Fibroblast of skin of left biceps (primary cell): Measurements from ENCODE around the gene SRSF3.
"Not testable (repeated sequence)": the region's sequence is repeated elsewhere in the genome, so short reads cannot be mapped to it uniquely, and the experiment has no call there.

ENCODE experiments used
- DNase-seq, 2 experiments: peaks; one replicate each; pipeline ENCODE4 v3.0.0-alpha.2; 2013; ENCODE audit warnings: low read depth in 2 of 2

Gene SRSF3

DNA sequence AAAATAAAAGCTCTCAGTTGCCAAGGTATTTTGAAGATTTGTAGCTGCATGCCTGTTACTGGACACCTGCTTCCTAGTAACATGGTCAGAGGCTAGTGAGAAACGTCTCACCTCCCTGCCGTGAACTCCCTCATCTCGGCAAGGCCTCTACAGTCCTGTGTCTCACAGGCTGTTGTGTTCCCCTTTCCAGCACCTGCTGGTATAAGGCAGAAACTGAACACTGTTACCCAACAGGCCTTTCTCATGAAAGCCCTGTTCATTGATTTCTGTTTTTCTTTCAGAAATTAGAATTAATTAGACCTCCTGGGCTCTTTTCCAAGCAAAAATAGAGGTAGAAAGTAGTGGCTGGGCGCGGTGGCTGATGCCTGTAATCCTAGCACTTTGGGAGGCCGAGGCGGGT lies 17.6 kb upstream of the SRSF3 start:
- DNase-seq = no peak

DNA sequence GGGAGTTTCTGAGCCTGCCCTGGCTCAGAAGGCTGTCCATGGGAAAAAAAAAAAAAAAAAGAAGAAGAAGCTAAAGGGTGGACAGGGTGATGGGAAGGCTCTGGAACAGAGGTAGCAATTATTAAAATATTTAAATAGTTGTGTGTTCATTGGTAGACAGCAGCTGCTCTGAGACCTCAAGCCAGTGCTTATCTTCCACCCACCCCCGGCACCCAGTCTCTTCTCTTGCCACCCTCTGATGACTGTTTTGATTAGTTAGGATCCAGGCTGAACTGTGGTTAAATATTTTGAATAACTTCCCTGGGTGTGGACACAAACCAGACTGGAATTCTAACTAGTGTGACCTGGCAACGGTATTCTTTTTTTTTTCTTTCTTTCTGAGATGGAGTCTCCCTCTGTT lies 16.9 kb upstream of the SRSF3 start:
- DNase-seq = peak; percentile 72 to 74

DNA sequence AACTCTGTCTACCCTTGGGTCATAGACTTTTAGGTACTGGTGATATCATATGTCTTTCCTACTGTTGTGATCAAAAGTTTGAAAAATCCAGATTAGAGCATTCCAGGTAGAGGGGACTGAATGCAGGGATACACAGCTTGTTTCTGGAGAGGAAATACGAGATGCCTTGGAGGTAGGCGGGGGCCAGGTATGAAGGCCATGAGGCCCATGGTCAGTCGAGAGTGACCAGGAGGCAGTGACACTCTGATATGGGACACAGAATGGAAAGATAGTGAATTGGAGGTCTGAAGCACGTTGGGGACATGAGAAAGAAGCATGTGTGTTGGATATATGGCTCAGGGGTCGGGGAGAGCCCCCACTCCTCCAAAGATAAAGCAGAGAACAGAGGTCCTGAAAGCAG lies 16.1 kb upstream of the SRSF3 start:
- DNase-seq = no peak

DNA sequence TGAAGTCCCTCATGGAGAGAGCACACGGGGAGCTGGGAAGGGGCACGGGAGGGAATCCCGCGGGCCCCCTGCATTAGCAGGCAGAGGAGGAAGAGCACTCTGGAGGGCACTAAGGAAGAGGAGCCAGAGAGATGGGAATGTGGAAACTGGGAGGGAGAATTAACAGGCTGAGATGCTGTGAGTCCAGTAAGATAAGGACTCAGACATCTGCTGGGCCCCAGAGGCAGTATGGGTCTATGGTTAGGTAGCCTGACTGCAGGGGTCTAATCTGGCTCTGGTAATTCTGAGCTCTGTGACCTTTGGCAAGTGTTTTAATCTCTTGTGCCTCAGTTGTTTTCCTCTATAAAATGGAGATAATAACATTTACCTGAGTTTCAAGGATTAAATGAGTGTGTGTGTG lies 15.7 kb upstream of the SRSF3 start:
- no peak for DNase-seq

DNA sequence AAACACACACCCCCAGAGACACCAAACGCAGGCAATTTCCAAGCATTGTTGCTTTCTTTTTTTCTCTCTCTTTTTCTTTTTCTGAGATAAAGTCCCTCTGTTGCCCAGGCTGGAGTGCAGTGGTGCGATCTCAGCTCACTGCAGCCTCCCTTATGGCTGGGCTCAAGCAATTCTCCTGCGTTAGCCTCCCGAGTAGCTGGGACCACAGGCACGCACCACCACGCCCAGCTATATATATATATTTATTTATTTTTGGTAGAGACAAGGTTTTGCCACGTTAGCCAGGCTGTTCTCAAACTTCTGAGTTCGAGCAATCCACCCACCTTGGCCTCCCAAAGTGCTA lies 14.0 kb upstream of the SRSF3 start:
- DNase-seq = no peak

DNA sequence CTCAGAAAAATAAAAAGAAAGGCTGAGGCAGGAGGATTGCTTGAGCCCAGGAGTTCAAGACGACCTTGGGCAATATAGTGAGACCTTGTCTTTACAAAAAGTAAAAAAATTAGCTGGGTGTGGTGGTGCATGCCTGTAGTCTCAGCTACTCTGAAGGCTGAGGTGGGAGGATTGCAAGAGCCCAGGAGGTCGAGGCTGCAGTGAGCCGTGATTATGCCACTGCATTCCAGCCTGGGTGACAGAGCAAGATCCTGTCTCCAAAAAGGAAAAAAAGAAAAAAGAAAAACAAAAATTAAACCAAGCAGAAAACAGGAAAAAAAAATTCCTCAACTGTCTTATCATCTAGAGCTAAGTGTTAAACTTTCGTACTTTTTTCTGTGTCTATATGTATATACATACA lies 12.4 kb upstream of the SRSF3 start:
- DNase-seq = no peak

DNA sequence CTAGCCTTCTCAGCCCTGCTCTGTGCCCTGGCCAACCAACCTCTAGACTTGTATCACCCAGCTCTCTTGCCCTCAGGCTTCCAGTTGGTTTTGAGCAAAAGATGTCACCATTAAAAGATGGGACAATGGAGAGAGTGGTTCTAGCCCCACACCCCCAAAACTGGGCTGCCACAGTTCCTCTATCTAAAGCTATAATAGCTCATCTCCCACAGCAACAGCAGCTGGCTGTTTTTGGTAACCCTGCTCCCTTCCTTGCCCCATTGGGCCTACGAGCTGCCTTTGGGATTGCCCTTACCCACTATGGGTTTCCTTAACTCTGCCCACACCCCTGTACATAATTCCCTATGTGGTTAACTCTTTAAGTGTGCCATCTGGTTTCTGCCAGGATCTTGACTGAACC lies 7.6 kb upstream of the SRSF3 start:
- no peak for DNase-seq

DNA sequence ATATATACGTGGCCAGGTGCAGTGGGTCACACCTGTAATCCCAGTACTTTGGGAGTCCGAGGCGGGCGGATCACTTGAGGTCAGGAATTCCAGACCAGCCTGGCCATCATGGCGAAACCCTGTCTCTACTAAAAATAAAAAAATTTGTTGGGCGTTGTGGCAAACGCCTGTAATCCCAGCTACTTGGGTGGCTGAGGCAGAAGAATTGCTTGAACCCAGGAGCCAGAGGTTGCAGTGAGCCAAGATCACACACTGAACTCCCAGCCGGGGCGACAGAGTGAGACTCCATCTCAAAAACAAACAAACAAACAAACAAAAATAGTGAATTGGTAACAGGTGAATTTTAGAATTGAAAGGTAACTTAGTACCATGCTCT lies 5.1 kb upstream of the SRSF3 start:
- DNase-seq = not testable (repeated sequence)

DNA sequence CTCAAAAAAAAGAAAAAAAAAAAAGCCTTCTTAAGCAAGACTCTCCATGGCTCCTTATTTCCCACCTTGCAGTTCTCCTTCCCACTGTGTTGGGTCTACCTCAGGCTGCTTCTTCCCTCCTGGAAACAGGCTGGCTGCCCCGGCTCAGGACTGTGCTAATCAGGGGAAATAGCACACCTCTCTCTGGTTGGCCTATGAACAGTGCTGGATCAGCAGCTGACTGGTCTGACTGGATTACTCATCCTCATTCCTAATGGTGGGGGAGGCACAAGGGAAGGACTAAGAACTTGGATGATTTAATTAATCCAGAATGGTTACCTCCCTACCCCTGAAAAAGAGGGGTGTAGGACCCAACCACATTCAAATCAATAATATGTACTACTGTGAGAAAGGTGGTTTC lies 3.9 kb upstream of the SRSF3 start:
- peak; percentile 45 to 49 for DNase-seq

DNA sequence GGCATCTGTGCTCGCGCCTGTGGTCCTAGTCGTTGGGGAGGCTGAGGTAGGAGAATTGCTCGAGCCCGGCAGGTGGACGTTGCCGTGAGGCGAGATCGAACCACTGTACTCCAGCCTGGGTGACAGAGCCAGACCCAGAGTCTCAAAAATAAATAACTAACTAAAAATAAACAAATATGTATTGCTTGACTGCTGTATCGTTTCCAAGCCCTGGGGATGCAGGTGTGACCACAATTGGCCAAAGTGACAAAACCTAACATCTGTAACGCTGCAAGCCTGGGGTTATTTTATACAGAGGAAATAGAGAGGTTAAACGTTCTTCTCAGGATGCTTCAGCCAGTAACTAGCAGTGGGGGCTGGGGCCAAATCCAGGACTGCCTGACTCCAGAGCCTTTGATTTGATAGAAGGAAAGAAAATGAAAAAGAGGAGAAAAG lies 1.9 kb upstream of the SRSF3 start:
- DNase-seq = no peak

DNA sequence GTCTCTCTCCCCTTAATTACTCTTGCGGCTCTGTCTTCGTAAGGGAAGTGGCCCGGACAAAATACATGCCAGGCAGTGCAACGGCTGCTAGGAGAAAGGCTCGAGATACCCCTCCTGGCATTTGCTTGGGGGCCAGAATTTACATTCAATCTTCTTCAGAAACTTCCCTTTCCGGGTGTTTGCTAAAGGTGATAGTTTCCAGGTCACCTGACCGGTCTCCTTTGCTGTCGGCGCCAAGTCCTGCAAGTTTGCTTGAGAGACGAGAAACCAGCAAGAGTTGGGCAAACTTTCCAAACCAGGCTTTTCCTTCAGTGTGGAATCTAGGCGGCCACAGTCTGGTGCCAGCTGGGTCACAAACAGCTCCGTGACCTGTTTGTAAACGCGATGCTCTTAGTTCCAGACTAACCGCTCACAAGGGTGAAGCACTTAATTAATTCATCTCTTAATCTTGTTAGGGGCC lies 563 bp upstream of the SRSF3 start:
- DNase-seq = no peak

DNA sequence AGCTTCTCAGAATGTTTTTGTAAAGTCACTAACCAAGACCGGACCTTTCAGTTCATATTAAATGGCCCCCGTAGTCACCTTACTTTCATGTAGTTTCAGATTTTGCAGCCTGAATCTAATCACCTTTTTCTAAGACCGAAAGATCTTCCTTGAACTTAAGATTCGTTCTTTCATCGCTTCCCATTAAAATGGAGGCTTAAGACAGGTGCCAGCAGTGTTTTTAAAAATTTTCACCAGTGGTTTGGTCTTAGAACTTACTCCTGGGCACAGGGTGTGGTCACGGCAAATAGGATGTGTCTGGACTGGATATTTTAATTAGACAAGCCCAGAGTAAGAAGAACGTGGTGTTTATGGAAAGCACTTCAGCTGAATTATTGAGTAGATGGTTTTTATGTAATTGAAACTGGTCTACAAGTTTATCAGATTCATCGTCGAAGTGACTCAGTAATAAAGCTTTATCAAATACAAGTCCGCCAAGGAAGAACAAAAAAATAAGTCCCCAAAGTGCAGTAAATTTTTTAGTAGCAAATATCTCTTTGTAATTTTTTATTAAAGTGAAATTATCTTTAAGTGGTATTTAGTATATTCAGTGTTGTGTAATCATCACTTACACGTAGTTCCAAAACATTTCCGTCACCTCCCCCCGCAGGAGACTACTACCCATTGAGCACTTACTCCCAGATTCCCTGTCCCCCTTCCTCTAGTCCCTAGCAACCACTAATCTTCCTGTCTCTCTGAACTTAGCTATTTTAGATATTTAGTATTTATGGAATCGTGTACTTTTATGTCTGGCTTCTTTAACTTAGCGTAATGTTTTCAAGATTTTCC lies 868 bp downstream of the SRSF3 start:
- DNase-seq = no peak

DNA sequence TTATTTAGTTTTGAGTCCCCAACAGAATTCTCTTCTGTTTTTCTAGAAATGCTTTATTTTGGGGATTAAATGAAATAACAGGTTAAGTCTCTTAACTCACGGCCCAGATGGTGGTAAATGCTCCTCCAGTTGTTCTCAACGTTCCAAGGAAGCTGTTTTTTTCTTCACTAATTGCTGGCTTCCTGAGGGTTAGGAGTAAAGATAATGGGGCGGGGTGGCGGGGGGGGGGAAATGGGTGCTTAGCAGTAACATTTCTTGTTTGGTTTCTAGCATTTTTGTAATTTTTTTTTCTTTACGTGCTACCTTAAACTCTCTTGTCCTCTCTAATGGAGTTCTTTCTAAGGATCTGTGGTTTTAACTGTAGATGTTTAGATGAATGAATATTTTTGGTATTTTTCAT lies 2.2 kb downstream of the SRSF3 start:
- DNase-seq = no peak

DNA sequence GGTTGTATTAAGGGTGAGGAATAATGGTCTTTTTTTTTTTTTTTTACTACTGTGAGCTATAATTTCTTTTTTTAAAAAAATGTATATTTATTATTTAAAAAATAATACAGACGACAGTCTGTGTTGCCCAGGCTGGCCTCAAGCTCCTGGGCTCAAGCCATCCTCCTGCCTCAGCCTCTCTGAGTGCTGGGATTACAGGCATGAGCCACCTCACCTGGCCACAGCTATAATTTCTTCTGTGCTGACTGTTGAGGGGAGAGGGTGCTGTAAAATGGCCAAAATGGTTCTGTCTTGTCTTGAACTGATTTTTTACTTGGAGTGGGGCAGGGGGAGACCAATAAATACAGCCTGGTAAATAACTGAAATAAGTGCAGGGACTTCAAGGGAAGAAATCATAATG lies 3.6 kb downstream of the SRSF3 start:
- no peak for DNase-seq

DNA sequence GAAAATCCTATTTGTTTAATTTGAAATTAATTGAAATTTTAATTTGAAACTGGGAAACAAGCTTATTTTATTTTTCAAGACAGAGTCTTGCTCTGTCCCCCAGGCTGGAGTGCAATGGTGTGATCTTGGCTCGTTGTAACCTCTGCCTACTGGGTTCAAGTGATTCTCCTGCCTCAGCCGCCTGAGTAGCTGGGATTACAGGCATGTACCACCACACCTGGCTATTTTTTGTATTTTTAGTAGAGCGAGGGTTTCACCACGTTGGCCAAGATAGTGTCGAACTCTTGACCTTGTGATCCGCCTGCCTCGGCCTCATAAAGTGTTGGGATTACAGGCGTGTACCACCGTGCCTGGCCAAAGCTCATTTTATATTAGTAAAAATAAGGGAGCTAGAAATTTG lies 4.2 kb downstream of the SRSF3 start:
- DNase-seq = no peak

DNA sequence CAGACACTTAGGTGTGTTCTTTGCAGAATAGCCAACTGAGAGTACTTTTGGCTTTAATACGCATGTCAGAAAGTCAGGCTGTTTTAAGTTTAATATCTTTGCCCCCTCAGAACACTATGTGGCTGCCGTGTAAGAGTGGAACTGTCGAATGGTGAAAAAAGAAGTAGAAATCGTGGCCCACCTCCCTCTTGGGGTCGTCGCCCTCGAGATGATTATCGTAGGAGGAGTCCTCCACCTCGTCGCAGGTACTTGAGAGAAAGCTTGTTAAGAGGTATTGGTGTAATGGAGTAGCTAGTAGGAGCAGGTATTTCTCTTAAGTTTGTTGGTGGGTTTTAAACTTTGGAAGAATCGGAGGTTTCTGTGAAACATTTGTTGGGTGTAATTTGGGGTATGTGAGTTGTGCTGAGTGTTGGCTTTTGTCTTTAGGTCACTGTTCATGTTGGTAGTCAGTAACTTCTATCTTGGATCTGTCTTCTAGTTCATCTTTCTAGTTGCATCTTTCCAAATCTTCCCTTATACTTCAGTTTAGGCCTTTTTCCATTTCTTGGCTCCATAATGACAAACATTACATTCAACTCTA lies 4.7 kb downstream of the SRSF3 start:
- no peak for DNase-seq

DNA sequence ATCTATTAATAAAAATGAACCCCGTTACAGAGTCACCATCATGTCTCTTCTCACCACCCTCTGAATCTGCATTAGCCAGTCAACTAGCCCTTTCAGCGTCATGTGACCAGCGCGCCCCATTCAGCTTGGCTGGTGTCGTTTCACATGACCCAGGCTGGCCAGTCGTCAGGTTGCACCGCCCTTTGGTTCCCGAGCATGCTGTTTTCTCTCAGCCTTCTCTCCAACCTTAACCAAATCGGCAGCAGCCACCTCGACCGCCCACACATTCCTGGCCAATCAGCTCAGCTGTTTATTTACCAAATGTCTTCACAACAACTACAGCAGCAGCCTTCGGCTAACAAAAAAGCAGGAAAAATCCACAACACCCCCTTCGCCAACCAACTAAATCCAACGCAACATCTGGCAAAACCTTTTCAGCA lies 5.6 kb downstream of the SRSF3 start:
- no peak for DNase-seq

DNA sequence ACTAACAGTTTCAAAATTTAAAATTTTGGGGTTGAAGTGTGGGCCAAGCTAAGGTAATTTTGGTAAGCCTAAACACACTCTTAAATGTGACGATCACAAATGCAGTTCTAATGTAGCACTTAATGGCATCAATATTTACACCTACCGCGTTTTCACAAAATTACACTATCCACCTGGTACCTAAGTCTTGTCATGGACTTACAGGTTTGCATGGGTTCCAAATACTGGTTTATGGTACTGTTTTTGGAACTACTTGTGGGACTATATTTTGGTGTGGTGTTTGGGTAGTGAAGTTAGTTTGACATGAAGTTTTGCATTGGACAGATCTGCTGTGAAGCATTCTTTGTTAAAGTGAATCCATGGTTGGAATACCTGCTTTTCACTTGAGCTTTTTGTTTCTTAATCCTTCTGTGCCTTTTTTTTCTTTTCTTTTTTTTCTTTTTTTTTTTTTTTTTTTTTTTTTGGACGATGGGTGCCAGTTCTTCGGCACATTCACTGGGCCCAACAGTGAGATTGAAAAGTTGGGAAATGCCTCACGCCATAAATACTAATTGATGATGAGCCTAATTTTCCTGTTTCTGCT lies 6.5 kb downstream of the SRSF3 start:
- DNase-seq = no peak

DNA sequence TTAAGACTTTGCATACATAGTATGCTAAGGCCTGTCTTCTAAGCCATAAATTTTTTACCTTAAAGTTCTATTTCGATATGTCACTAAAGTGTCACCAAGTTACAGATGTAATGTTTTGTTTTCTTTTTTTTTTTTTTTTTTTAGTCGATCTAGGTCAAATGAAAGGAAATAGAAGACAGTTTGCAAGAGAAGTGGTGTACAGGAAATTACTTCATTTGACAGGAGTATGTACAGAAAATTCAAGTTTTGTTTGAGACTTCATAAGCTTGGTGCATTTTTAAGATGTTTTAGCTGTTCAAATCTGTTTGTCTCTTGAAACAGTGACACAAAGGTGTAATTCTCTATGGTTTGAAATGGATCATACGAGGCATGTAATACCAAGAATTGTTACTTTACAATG lies 7.7 kb downstream of the SRSF3 start:
- not testable (repeated sequence) for DNase-seq

DNA sequence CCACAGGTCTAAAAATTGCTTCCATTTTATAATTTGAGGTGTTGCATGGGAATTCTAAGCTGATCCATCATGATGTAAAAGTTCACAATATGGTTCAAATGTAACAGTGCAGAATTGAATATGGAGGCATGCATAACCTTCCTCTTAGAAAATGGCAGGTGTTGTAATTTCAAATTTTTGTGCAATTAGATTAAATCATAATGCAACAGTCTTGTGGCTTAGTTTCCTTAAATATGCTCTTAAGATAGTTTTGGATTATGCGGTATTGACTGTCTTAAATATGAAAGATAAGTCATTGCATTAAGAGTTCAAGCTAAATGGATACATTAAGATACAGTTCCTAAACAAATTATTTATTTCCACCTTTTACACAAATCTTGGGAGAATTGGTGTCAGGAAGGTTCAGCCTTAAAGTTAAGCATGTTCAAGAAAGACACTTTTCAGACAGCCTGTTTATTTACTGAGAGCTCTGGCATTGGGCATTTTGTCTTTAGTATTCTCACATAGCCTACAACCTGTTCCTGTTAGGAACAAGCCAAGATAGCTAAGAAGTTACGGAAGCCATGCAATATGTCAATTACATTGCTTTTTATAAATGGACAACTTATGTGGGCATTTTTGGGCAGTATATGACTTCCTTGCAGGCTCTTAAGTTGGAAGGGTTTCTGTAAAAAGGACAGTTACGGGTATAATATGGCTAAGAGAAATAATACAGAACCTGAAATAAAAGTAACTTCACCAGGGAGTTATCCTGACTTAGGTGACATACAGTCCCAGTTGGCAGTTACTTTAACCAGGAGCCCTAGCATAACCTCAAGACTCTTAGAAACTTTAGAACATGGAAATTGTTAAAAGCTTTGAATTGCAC lies 9.3 kb downstream of the SRSF3 start:
- DNase-seq = no peak

DNA sequence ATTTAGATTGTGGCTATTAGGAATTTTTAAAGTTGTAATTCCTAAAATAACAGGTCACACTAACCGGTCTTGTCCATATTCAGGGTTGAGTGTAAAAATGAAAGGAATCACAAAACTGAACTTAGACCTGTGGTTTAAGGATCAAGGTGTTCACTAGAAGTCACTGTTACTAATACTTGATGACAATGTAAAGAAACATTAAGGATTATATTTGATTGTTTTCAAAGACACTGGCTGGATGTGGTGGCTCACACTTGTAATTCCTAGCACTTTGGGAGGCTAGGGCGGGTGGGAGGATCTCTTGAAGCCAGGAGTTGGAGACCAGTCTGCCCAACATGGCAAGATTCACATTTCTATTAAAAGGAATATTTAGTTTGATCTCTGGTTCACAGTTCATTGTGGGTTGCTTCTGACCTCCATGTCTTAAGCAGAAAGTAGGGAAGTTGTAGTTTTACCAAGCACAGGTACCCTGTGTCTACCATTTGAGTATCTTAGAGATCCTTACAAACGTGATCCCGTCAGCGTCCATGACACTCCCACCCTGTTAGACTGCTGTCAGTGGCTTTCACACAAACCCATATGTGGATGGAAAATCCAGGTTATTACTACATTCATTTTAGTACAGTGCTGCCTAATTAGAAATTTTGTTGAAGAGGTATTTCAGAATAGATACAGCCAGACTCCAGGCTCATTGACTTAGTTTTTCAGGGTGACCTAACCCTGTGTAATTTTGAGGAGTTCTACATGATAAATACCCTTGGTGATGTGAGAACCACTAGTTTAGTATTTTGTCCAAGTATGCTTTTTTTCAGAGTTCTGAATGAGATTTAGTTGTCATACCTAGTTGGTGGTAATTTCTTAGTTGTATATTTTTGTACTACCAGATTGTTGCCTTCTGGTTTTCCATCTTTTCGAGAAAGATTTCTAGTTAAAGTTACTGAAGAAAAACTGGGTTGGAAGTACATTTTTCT lies 10.2 kb downstream of the SRSF3 start:
- no peak for DNase-seq
